ENCODE measurements around the gene SIRPB2.

DNA sequence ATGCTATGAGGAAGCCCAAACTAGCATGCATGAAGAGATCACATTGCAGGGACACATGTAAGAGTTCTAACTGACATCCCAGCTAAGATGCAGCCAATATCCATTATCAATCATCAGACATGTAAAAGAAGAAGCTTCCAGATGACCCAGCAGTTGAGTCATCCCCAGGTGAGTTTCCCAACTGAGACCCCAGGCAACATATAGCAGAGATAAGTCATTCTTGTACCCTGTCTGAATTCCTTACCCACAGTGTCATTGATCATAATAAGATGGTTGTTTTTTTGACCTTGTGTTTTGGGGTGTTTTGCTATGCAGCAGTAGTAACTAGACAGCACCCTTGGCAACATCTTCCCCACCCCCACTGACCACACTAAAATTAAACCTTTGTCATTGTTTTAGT lies 47.4 kb upstream of the SIRPB2 start:
- TF ChIP-seq, protein P1, sequence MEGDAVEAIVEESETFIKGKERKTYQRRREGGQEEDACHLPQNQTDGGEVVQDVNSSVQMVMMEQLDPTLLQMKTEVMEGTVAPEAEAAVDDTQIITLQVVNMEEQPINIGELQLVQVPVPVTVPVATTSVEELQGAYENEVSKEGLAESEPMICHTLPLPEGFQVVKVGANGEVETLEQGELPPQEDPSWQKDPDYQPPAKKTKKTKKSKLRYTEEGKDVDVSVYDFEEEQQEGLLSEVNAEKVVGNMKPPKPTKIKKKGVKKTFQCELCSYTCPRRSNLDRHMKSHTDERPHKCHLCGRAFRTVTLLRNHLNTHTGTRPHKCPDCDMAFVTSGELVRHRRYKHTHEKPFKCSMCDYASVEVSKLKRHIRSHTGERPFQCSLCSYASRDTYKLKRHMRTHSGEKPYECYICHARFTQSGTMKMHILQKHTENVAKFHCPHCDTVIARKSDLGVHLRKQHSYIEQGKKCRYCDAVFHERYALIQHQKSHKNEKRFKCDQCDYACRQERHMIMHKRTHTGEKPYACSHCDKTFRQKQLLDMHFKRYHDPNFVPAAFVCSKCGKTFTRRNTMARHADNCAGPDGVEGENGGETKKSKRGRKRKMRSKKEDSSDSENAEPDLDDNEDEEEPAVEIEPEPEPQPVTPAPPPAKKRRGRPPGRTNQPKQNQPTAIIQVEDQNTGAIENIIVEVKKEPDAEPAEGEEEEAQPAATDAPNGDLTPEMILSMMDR (conservative IDR thresholded peaks at IDR 0.05; ENCODE audit: low read length) = no peak
- no peak for TF ChIP-seq EZH2phosphoT487 (IDR thresholded peaks at IDR 0.05; ENCODE audit: borderline replicate concordance, low read depth, low read length)

Measured in OCI-LY7 (cell line).